HG03521 (cell line): Measurements from ENCODE around the gene GAPVD1.
"Not testable (repeated sequence)": the region's sequence is repeated elsewhere in the genome, so short reads cannot be mapped to it uniquely, and the experiment has no call there.

ENCODE experiments used
- ATAC-seq: cut with Tn5 transposase; IDR thresholded peaks from one replicate; pipeline ENCODE4 v1.9.1; 2021; ENCODE audit warnings: mild to moderate bottlenecking, moderate library complexity; ENCODE audit not compliant: unreplicated experiment

GAPVD1 gene

DNA sequence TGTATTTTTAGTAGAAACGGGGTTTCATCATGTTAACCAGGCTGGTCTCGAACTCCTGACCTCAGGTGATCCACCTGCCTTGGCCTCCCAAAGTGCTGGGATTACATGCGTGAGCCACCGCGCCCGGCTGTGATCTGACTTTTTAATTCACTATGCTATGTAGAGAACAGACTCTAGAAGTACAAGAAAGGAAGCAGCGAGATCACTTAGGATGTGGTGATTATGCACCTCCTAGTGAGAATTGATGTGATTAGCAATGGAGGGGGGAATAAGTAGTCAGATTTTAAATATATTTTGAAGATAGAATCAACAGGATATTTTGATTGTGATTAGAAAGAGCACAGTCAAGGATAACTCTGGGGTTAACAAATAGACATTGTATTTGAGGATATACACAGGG, 36.3 kb downstream of the GAPVD1 start:
- ATAC-seq, result no peak

DNA sequence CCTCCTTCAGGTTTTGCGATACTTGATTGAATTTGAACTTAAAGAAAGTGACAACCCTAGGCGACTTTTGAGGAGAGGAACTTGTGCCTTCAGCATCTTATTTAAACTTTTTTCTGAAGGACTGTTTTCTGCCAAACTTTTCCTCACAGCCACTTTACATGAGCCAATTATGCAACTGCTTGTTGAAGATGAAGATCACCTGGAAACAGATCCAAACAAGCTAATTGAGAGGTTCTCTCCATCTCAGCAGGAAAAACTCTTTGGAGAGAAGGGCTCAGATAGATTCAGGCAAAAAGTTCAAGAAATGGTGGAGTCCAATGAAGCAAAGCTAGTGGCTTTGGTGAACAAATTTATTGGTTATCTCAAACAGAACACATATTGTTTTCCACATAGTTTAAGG, 40.6 kb downstream of the GAPVD1 start:
- ATAC-seq, result no peak

DNA sequence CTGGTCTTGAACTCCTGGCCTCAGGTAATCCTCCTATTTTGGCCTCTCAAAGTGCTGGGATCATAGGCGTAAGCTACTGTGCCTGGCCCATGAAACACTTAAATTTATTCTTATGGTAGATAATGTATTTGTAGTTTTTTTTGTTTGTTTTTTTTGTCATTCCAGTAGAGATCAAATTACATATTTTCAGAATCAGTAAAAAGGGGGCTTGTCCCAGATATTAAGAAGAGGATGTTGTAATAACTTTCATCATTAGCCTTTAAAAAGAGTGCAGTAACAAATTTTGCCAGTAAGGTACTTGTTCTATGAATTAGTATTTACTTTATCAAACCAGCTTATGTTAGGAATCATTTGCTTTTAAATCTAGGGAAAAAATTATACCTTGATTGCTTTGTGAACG, 42.6 kb downstream of the GAPVD1 start:
- ATAC-seq, result no peak

DNA sequence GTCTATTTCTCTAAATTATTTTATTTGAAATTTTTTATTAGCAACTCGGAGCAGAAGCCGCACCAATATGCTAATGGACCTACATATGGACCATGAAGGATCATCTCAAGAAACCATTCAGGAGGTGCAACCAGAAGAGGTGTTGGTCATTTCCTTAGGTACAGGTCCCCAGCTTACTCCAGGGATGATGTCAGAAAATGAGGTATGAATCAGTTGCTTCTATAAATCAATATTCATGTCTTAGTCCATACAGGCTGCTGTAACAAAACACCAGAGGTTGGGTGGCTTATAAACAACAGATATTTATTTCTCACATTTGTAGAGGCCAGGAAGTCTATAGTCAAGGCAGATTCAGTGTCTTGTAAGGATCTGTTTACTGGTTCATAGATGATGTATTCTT, 50.8 kb downstream of the GAPVD1 start:
- no peak for ATAC-seq

DNA sequence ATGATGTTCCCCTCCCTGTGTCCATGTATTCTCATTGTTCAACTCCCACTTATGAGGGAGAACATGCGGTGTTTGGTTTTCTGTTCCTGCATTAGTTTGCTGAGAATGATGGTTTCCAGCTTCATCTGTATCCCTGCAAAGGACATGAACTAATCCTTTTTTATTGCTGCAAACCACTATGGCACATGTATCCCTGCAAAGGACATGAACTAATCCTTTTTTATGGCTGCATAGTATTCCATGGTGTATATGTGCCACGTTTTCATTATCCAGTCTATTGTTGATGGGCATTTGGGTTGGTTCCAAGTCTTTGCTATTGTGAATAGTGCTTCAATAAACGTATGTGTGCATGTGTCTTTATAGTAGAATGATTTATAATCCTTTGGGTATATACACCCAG, 54.7 kb downstream of the GAPVD1 start:
- not testable (repeated sequence) for ATAC-seq

DNA sequence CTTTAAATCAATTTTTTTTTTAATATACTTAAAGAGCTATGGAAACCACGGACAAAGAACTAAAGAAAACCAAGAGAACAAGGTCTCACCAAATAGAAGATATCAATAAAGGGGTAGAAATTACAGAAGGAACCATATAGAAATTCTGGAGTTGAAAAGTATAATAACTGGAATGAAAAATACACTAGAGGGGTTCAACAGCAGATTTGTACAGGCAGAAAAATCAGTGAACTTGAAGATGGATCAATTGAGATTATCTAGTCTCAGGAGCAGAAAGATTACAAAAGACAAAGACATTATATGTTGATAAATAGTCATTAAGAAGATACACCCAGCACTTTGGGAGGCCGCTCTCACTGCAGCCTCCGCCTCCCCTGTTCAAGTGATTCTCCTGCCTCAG, 56.1 kb downstream of the GAPVD1 start:
- ATAC-seq, result no peak

DNA sequence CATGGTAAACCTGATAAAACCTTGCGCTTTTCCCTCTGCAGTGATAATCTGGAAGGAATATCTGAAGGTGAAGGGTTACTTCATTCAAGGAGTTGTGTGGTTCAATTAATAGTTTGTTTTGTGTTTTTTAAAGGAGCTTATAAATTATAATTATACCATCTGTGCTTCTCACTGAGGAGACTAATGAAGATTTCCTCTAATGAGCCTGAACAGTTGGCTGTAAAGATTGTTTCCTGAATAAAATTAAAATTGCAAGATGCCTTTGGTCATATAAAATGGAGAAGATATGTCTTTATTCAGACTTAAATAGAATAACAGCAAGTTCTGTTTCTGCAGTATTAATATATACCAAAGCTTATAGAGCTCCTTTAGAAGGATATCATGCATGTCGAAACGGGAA, 59.9 kb downstream of the GAPVD1 start:
- ATAC-seq, result no peak

DNA sequence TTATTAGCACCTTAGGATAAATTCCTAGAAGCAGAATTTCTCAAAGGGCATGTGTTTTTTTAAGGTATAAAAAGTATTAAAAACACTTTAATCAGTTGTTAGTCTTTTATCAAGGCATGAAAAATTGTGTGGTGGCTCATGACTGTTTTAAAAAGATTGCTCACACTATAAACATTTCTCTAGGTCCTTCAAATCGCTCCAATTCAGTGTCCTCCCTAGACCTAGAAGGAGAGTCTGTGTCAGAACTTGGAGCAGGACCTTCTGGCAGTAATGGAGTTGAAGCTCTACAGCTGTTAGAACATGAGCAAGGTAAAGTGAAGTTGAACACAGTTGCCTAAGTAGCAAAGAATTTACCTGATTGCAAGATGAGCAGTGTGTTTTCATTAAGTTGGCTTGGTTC, 62.0 kb downstream of the GAPVD1 start:
- no peak for ATAC-seq

DNA sequence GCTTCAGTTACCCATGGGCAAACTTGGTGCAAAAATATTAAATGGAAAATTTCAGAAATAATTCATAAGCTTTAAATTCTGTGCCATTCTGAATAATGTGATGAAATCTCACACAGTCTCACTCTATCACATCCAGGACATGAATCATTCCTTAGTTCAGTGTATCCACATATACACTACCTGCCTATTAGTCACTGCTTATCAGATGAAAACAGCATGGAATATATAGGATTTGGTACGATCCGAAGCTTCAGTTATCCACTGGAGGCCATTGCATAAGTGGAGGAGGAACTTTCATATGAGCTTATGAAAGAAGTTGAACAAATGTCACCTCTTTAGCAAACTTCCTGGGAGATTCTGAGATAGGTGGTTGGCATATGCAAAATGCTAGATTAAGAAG, 64.2 kb downstream of the GAPVD1 start:
- ATAC-seq, result no peak

DNA sequence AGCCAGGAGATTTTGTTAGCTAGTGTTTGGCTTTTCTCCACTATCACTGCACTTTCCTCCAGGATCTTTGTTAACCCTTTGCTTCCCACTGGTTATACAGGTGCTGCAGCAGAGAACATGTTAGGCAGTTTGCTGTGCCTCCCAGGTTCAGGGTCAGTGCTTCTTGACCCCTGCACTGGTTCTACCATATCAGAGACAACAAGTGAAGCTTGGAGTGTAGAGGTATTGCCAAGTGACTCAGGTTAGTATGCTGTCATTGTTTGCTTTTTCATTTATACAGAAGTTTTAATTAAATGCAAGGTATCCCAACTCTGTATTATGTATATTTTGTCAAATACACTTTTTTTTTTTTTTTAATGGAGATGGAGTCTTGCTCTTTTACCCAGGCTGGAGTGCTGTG, 68.4 kb downstream of the GAPVD1 start:
- no peak for ATAC-seq

DNA sequence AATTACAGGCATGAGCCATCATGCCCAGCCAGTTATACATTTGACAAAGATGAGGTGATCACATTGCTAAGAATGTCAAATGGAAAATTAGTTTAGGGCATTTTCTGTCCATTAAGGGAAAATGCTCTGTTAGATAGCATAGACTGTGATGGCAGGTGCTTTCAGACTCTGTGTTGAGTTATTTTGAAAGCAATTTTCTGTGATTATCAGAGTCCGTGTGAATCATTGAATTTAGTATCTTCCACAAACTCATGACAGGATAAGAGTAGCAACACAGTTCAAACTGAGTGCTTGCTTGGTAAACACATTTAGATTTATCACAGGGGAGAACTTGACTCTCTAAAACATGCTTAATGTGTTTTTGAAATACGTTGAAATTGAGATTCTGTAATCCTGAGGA, 69.0 kb downstream of the GAPVD1 start:
- no peak for ATAC-seq

DNA sequence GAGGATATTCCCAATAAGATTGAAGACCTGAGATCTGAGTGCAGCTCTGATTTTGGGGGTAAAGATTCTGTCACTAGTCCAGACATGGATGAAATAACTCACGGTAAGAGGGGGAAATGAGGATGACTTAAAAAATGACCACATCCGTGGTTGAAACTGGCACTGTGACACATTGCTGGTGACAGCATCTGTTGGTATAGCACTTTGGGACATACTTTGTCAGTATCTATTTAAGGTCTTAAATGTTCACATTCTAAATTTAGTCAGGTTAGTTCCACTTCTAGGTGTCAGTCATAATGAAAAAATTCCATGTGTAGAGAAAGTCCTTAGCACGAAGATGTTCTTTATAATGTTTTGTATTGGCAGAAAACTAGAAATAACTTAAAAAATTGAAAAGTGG, 70.9 kb downstream of the GAPVD1 start:
- no peak for ATAC-seq

DNA sequence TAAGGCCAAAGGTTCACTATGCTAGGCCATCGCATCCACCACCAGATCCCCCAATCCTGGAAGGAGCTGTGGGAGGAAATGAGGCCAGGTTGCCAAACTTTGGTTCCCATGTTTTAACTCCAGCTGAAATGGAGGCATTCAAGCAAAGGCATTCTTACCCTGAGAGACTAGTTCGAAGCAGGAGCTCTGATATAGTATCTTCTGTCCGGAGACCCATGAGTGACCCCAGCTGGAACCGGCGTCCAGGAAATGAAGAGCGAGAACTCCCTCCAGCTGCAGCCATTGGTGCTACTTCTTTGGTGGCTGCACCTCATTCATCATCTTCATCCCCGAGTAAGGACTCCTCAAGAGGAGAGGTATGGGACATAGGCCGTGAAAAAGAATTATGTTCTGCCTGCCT, 75.6 kb downstream of the GAPVD1 start:
- no peak for ATAC-seq

DNA sequence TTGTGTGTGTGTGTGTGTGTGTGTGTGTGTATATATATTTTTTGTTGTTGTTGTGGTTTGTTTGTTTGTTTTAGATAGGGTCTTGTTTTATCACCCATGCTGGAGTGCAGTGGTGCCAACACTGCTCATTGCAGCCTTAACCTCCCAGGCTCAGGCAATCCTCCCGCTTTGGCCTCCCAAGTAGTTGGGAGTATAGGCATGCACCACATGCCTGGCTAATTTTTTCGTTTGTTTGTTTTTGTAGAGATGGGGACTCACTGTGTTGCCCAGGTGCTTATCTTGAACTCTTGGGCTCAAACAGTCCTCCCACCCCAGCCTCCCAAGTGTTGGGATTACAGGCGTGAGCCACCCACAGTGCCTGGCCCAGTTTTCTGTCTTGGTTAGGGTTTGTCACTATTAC, 77.3 kb downstream of the GAPVD1 start:
- no peak for ATAC-seq

DNA sequence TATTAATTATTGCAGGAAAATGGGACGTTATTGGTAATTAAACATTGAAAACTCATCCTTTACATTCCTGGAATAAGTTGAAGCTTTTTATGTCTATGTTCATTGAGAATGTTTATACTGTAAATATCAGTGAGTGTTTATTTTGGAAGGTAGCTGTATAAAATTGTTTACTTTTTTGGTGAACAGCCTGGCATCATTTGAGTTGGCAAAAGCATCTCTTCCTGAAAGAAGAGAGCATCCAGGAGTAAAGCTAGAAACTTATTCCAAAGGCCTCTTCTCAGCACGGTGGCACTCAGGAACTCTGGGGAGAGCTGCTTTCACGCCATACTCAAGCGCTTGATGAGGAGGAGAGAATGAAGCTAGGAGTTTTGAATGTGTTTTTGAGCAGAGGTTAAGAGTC, 79.9 kb downstream of the GAPVD1 start:
- no peak for ATAC-seq

DNA sequence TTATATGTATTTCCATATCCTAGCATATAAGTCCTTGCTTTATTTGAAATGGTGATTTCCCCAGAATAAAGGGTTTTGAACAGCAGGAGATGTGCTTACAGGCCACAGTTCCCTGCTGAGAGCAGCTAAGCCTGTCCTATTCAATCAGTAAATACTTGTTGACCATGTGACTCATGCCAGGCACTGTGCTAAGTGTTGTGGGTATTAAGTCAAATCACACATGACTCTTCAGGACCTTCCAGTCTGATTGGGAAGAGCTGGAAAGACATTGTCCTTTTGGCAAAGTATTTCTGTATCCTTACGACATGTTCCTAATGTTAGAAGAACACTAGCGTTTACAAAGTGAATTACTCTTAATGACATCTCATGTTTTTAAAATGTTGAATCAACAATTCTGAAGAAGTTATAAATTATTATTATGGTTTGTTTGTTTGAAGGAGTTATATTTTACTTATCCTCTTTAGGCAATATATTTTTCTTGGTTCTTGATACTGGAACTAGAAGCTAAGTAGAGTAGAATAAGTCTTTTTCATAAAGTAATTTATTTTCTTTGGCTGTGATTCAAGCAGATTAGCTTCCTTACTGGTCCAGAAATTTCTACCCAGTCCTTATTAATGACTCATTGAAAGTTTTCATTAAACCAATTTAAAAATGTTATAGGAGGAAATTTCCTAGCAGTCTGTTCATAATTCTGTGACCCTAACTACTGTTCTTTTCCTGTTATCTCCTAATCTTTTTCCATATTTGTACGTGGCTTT, 82.1 kb downstream of the GAPVD1 start:
- ATAC-seq, result no peak

DNA sequence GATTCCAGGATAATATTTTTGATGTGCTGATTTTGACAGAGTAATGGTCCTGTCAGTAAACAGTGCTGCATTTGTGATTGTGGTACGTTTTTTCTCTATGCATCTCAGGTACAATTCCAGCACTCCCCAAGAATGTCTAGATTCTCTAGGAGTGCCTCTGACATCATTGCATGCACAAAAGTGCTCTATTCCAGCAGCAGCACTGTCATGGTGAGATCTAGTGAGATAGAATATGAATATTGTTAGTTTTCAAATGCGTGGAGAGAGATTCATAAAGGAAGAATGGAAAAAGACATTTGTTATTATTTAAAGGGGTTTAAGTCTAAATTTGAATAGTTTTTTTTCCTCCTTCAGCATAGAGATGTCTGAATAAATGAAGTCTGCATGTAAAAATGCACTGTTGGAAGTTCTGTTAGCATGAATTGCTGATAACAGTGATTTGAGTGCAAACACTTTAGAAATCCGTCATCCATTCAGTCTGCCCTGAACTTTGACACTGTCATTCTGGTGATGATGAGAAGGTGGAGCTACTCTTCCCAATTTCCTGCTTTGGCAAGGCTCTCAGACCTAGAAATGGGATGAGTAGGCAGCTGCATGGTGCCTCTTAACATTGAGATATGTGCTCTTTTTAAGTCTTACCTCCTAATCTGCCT, 84.6 kb downstream of the GAPVD1 start:
- ATAC-seq, result no peak

DNA sequence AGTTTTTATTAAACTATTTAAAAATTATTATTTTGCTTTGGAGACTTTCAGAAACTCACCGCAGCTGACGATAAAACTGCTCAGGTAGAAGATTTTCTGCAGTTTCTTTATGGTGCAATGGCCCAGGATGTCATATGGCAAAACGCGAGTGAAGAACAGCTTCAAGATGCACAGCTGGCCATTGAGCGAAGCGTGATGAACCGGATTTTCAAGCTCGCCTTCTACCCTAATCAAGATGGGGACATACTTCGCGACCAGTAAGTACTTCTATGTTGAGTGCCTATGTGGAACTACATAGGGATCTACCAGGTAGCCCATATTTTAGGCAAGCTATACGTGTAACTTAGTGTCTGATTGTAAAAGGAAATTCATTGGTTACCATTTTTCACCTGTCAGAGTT, 94.0 kb downstream of the GAPVD1 start:
- no peak for ATAC-seq

DNA sequence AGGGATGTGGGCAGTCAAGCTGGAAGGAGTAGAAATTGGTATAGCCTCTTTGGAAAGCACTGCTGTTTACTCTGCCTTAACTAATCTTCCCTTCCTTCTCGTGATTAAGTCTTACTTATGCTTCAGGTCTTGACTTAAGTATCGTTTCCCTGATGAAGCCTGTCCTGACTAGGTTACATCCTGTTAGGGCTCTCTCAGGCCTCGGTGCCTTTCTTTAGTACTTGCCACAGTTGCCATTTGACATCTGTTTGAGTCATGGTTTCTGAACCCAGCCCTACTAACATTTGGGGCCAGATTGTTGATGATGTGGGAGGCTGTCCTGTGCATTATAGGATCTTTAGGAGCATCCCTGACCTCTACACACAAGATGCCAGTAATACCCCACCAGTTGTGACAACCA, 94.4 kb downstream of the GAPVD1 start:
- ATAC-seq, result no peak

DNA sequence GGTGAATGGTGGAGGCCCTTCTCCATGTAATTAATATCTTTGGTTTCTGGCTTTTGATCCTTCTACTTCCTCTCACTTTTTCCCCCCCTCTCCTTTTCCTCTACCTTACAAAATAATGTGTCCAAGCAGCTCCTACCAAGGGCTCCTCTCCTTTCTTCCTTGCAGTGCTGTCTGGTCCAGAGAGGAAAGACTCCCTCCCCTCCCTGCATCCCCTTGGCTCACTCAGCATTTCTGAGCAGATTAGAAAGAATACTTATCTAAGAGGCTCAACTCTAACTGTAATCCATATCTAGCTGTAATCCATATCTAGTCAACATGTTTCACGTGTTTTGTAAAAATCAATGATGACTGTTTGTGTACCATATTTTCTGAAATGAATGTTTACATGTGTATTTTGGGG, 97.4 kb downstream of the GAPVD1 start:
- ATAC-seq, result no peak

DNA sequence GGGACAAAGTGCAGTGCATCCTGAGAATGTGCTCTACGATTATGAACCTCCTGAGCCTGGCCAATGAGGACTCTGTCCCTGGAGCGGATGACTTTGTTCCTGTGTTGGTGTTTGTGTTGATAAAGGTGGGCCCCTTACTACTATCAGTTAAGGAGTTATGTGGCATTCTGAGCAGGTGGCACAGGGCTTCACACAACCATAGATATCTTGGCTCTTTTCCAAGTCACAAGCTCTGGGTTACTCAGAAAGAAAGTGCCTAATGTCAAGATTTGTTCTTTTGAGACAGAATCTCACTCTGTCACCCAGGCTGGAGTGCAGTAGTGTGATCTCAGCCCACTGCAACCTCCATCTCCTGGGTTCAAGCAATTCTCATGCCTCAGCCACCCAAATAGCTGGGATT, 99.0 kb downstream of the GAPVD1 start:
- no peak for ATAC-seq

DNA sequence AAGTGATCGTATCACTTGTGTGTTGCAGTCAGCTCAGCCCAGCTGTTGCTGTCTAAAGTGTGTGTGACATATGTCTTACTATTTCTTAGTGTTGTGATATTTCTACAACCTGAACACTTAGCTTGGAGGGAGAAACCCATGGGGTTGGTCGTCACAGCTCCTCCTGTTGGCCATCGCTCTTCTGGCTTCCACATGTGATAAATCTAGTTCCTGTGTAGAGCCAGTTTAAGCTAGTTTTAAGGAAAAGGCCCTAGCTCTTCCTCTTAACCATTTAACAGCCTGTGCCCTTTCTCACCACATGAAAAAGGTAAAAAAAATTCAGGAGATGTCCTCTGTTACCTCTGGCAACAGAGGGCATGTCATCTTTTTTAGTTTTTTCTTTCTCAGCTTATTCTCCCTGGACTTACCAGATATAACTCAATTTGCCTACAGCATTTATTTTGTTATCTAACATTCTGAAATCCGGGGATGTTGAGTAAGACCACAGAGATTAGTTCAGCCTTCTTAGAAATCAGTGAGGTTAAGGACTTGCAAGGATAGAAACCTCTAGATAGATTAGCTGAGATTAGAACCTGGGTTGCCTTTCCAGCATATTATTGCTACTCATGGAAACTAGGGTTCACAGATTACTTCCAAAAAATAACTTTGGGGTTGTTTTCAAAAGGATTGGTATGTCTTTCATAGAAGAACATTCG, 100.4 kb downstream of the GAPVD1 start:
- no peak for ATAC-seq
